ENCODE measurements around the gene FRAT1. TPM values are rescaled to one million over a fixed set of nuclear protein-coding genes. Genes with fewer than 3 reads are reported as not detected.

The FRAT1 gene
- total RNA-seq, 1 donor from 2014 or later: 3.5 TPM

DNA sequence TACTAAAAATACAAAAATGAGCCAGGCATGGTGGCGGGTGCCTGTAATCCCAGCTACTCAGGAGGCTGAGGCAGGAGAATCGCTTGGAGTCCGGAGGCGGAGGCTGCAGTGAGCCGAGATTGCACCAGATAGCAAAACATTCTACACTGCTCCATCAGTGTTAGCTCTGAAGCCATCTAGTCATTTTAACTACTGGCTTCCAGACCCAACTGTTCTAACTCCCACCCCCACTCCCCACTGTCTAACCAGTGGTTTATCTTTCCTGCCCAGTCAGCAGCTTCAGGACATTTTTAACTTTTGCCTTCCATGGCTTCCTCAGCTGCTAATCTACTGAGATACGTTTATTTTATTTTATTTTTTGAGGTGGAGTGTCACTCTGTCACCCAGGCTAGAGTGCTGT lies 6.2 kb upstream of the FRAT1 start:
- no peaks in the 10 kb centered on the region for H3K36me3 Mint-ChIP-seq (ENCODE audit: unreplicated experiment)
- no peak overlapping the region for H3K27ac Mint-ChIP-seq (ENCODE audit: unreplicated experiment)
- no peak for DNase-seq (ENCODE audit: extremely low spot score, unreplicated experiment)
- no peaks in the 10 kb centered on the region for H3K4me1 Mint-ChIP-seq (ENCODE audit: unreplicated experiment)
- H3K4me3 Mint-ChIP-seq (ENCODE audit: unreplicated experiment): no peak overlapping the region
- TF ChIP-seq, protein P1, sequence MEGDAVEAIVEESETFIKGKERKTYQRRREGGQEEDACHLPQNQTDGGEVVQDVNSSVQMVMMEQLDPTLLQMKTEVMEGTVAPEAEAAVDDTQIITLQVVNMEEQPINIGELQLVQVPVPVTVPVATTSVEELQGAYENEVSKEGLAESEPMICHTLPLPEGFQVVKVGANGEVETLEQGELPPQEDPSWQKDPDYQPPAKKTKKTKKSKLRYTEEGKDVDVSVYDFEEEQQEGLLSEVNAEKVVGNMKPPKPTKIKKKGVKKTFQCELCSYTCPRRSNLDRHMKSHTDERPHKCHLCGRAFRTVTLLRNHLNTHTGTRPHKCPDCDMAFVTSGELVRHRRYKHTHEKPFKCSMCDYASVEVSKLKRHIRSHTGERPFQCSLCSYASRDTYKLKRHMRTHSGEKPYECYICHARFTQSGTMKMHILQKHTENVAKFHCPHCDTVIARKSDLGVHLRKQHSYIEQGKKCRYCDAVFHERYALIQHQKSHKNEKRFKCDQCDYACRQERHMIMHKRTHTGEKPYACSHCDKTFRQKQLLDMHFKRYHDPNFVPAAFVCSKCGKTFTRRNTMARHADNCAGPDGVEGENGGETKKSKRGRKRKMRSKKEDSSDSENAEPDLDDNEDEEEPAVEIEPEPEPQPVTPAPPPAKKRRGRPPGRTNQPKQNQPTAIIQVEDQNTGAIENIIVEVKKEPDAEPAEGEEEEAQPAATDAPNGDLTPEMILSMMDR (IDR thresholded peaks at IDR 0.05): no peak
- no peaks in the 10 kb centered on the region for H3K9me3 Mint-ChIP-seq (ENCODE audit: unreplicated experiment)
- peaks cover 4% of the 10 kb centered on the region for H3K27me3 Mint-ChIP-seq (ENCODE audit: unreplicated experiment)

DNA sequence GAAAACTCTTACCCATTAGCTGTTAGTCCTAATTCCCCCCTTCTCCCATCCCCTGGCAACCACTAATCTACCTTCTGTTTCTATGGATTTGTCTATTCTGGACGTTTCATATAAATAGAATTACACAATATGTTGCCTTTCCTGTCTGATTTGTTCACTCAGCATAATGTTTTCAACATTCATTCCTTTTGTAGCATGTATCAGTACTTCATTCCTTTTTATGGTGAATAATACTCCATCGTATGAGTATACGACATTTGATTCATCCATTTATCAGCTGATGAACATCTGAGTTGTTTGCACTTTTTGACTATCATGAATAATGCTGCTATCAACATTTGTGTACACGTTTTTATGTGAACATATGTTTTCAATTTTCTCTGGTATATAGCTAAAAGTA lies 4.4 kb upstream of the FRAT1 start:
- no peak for DNase-seq (ENCODE audit: extremely low spot score, unreplicated experiment)
- Mint-ChIP-seq H3K27ac (ENCODE audit: unreplicated experiment) (no peak overlapping the region), H3K9me3 (ENCODE audit: unreplicated experiment) (no peaks in the 10 kb centered on the region), H3K27me3 (ENCODE audit: unreplicated experiment) (peaks cover 6% of the 10 kb centered on the region), H3K36me3 (ENCODE audit: unreplicated experiment) (no peaks in the 10 kb centered on the region), H3K4me3 (ENCODE audit: unreplicated experiment) (no peak overlapping the region), H3K4me1 (ENCODE audit: unreplicated experiment) (peaks cover 4% of the 10 kb centered on the region)
- TF ChIP-seq, protein P1 (IDR thresholded peaks at IDR 0.05): no peak

DNA sequence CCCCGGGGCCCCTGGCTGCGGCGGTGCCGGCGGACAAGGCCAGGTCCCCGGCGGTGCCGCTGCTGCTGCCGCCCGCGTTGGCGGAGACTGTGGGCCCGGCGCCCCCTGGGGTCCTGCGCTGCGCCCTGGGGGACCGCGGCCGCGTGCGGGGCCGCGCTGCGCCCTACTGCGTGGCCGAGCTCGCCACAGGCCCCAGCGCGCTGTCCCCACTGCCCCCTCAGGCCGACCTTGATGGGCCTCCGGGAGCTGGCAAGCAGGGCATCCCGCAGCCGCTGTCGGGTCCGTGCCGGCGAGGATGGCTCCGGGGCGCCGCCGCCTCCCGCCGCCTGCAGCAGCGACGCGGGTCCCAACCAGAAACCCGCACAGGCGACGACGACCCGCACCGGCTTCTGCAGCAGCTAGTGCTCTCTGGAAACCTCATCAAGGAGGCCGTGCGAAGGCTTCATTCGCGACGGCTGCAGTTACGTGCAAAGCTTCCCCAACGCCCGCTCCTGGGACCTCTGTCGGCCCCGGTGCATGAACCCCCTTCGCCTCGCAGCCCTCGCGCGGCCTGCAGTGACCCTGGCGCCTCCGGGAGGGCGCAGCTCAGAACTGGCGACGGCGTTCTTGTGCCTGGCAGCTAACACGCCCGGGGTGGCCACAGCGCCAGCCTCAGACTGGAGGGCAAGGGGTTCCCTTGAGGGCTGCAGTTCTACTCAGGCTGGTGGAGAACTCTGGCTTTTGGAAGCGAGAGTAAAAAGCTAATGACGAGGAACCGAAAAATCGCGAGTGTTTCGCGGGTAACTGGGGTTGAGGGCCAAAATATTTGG lies 804 bp downstream of the FRAT1 start:
- peaks cover 21% of the 10 kb centered on the region for H3K4me1 Mint-ChIP-seq (ENCODE audit: unreplicated experiment)
- H3K27me3 Mint-ChIP-seq (ENCODE audit: unreplicated experiment): peaks cover 11% of the 10 kb centered on the region
- TF ChIP-seq, protein P1 (IDR thresholded peaks at IDR 0.05): no peak
- H3K36me3 Mint-ChIP-seq (ENCODE audit: unreplicated experiment): peaks cover 1% of the 10 kb centered on the region
- peak overlapping the region; percentile 67 for H3K4me3 Mint-ChIP-seq (ENCODE audit: unreplicated experiment)
- H3K9me3 Mint-ChIP-seq (ENCODE audit: unreplicated experiment): no peaks in the 10 kb centered on the region
- no peak for DNase-seq (ENCODE audit: extremely low spot score, unreplicated experiment)
- peak overlapping the region; percentile 2 for H3K27ac Mint-ChIP-seq (ENCODE audit: unreplicated experiment)

DNA sequence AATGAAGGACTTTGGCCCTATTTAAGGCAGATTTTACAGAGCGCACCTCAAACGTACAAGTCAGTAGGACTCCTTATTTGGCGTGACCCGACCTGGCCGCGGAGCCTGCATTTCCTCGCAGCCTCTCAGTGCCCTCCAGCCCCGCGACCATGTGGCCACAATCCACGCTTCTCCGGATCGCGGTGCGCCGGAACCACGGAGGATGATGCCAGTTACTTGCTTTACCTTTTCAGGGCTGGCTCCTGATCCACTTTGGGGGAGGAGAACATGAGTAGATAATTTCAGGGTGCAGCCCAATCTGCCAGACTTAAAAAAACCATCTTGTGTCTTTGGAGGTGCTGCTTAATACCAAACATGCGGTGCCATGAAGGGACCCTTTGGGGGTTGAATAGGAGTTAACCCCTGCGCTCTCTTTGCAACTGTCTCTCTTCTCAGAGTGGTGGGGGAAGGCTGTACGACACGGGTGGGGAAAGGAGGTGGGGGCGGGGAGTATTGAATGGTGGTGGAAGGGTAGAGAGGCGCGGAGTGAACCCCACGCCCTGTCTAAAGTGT lies 1.5 kb downstream of the FRAT1 start:
- H3K27me3 Mint-ChIP-seq (ENCODE audit: unreplicated experiment): peaks cover 11% of the 10 kb centered on the region
- peaks cover 1% of the 10 kb centered on the region for H3K36me3 Mint-ChIP-seq (ENCODE audit: unreplicated experiment)
- DNase-seq (ENCODE audit: extremely low spot score, unreplicated experiment): no peak
- H3K4me1 Mint-ChIP-seq (ENCODE audit: unreplicated experiment): peaks cover 21% of the 10 kb centered on the region
- H3K9me3 Mint-ChIP-seq (ENCODE audit: unreplicated experiment): no peaks in the 10 kb centered on the region
- TF ChIP-seq, protein P1 (IDR thresholded peaks at IDR 0.05): no peak
- peak overlapping the region; percentile 67 for H3K4me3 Mint-ChIP-seq (ENCODE audit: unreplicated experiment)
- peak overlapping the region; percentile 2 for H3K27ac Mint-ChIP-seq (ENCODE audit: unreplicated experiment)

DNA sequence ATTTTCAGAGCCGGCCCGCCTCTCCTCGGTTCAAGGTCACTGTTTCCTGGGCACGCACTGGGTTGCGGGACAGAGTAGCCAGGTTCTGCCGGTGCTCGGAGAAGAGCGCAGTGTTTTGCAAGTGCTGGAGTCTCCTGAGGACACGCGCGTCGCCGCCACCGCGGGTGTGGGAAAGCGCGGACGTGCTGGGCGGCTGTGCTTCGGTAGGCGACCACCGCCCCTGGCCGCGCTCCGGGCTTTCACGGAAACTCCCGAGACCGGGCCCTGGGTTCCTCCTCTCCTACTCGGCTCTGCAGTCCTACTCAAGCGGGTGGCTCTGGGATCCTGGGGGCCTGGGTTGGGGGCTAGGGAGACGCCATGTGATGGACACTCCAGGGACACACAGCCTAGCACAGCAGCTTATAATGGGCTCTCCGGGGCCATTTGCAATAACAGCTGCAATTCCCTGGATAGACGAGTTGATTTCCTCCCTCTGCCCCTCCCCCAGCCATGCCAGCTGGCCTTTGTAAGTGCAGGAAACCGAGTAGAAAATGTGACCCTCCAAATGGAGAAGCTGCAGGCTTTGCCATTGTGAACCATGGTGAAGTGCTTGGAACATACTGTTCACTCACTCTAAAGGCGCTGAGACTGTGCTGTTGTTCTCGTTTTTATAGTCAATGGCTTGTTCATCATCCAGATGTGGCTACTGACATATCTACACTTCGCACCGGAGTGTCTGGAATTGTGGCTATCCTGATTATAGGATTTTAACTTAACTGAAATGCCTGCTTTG lies 2.1 kb downstream of the FRAT1 start:
- H3K27ac Mint-ChIP-seq (ENCODE audit: unreplicated experiment): no peak overlapping the region
- H3K9me3 Mint-ChIP-seq (ENCODE audit: unreplicated experiment): no peaks in the 10 kb centered on the region
- no peak for DNase-seq (ENCODE audit: extremely low spot score, unreplicated experiment)
- peaks cover 21% of the 10 kb centered on the region for H3K4me1 Mint-ChIP-seq (ENCODE audit: unreplicated experiment)
- TF ChIP-seq, protein P1 (IDR thresholded peaks at IDR 0.05): no peak
- H3K27me3 Mint-ChIP-seq (ENCODE audit: unreplicated experiment): peaks cover 7% of the 10 kb centered on the region
- H3K36me3 Mint-ChIP-seq (ENCODE audit: unreplicated experiment): peaks cover 1% of the 10 kb centered on the region
- peak overlapping the region; percentile 67 for H3K4me3 Mint-ChIP-seq (ENCODE audit: unreplicated experiment)

Measured in osteocyte (in vitro differentiated cells).